ENCODE data around the gene MAPT.
"Not testable (repeated sequence)": the region's sequence is repeated elsewhere in the genome, so short reads cannot be mapped to it uniquely, and the experiment has no call there.

Gene MAPT

DNA sequence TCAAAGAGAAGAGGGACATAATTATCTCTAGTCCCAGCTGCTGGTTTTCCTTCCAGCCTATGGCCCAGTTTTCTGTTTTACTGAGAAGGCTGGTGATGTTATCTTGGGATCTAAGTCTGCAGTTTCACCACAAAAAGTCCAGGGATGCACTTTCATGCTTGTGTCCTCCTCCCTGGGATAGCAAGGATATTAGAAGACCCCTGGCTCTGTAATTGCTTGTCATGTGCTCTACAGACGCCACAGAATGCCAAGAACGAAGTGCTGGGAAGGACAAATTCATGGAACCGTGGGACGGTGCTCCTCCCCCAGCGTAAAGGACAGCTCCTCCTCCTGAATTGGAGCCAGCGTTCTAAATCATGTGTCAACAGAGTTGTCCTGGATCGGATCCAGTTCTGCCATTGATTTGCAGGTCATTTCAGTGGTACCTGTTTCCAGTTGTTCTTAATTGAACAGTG is 8.6 kb downstream of the MAPT start:
- no peak for DNase-seq

DNA sequence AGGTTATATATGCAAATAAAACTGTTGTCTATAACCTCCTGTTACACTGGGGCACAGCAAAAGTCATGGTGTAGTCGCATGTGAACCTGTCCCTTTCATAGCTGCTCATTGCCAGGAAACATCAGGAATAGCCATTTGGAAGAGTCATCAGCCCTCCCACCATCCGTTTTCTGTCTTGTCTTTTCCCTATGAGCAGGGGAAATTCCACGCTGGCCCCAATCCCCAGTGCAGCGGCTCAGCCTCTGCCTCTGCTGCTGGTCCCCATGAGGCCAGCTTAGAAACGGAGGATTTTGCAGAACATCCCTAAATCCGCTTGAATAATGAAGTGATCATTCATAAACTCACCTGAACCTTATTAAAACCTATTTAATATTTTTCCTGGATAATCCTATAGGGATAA is 10.5 kb downstream of the MAPT start:
- no peak for DNase-seq

DNA sequence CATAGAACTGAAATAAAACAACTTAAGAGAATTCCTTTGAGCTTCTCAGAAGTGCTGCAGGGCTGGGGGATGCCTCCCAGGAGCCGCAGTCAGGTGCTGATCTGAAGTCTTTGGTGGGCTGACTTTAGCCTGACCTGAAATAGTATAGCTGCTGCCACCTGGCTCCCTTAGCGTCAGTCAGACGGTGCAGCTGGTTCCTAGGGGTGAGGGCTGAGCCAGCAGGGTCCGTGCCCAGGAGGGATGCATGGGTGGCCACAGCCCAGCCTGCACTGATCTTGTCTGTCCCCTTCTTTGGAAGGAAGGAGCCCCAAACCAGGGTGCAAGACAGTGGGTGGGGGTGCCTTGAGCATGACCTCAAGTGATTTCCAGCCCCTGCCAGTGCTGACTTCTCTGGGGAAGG is 11.5 kb downstream of the MAPT start:
- no peak for DNase-seq

DNA sequence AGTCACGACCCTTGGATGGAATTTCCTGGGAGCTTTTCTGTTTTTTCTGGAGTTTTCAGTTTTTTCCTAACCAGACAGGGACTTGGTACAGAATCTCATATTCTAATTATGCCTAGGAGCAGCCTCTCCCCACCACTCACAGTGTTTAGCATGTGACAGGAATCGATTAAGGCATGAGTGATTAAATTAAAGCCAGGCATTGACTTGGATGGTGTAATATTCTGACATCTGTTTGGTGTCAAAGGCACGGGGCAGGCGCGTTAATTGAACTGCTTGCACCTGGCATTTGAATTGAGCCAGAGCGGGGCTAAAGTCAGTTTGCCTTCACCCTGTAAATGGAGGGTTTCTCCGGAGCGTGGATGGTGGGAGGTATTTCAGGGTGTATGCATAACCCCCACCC is 11.9 kb downstream of the MAPT start:
- no peak for DNase-seq

DNA sequence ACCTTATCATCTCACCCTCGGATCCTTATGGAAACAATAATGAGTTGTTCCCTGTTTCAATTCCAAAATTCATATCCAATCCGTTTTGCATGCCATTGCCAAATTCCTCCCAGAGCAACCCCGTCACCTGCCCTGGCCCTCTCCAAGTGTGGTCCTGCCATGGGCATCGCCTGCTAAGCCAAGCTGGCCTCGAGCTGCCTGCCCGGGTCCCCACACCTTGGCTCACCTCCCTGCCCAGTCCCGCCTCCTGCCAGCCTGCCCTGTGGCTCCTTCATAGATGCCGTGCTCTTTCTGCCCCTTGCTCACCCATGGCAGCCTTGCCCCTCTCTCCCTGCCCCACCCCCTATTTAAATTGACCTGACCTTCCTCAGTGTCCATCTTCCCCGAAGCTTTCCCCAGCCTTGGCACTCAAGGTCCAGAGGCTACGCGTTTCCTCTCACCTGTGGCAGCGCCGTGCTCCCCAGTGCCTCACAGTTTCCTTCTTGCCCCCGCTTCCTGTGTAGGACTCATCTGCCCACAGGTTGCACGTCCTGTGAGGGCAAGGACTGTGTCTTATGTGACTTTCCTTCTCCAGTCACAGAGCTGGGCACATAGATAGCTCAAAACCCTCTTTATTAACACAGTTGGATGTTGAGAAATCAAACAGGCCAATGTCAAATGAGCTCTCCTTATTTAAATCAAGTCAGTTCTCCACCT is 12.7 kb downstream of the MAPT start:
- no peak for DNase-seq

DNA sequence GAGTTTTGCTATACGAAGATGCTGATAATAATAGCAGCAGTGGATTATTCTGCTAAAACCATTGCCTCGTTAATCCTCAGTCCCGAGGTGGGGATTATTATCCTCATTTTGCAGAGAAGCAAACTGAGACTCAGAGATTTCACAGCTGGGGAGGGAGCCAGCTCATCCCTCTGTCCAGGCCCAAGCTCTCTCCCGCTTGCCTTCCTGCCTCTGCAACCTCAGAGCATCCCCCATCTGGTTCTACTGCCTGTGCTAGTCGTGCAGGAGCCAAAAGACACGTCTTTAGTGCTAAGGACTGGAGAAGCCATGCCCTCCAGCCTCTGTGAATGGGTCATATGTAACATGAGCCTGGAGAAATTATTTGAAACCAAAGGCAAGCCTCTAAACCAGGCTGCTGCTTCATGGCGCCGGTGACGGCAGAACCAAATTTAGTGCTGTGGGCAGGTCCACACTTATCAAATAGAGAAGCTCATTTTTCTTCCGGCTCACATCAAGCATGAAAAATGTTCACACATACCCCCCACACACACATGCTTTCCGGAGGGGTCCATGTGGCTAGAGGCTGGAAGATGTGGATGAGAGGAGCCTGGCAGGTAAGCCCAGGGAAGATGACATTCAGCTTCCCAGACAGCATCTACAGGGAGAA is 13.5 kb downstream of the MAPT start:
- no peak for DNase-seq

DNA sequence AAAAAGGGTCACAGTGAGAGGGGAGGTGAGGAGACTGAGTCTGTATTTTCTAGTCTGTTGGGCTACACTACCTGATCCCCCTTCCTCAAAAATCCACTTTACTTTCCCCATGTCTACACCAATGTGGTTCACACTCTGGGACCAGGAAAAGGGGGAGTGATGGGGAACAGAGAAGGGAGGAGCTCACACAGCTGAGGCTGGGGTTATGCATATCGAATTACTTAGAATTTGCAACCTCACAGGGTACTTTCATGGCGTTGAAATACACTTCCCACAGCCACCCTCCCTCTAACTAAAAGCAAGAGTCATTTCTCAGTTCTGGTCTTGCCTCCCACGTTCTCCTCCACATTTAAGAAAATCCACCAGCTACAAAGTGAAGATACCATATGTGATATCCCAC is 14.1 kb downstream of the MAPT start:
- DNase-seq: no peak

DNA sequence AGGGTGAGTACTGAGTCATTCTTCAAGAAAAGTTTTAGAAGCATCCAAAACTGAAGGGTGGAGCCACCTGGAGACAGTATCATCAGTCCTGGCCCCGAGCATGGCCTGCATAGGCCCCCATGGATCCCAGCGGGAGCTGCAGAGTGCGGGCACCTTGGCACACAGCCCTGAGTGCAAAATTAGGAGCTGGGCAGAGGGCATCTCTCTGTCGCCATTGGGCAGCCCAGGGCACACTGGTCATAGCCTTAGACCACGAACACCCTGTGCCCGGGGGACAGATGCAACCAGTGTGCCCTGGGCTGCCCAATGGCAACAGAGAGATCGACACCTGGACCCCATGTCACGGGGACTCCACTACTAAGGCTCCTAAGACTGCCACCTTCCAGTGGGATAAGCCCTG is 14.6 kb downstream of the MAPT start:
- DNase-seq: no peak

DNA sequence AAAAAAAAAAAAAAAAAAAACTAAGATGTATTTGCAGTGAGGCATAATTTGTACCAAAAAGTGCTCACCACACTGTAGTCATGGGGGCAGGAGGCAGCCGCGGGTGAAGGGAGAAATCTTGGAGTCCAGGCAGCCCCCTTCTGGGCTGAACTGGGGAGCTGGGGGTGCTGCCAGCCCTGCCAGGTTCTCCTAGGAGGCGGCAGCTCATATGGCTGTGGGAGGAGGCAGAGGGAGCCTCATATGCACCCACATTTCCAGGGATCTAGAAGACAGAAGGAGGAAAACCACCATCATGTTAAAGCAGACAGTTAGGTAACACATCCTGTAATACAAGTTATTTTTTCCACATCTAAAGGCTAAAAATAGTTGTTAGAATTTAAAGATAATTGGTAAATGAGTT is 16.3 kb downstream of the MAPT start:
- no peak for DNase-seq

DNA sequence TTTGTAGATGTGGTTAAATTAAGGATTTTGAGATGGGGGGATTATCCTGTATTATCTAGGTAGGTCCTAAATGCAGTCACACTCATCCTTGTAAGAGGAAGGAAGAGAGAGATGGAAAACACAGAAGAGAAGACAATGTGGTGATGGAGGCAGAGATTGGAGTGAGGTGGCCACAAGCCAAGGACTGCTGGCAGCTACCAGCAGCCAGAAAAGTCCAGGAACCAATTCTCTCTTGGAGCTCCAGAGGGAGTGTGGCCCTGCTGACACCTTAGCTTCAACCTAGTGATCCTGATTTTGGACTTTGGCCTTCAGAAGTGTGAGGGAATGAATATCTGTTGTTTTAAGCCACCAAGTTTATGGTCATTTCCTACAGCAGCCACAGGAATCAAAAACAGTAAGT is 18.0 kb downstream of the MAPT start:
- DNase-seq: no peak

DNA sequence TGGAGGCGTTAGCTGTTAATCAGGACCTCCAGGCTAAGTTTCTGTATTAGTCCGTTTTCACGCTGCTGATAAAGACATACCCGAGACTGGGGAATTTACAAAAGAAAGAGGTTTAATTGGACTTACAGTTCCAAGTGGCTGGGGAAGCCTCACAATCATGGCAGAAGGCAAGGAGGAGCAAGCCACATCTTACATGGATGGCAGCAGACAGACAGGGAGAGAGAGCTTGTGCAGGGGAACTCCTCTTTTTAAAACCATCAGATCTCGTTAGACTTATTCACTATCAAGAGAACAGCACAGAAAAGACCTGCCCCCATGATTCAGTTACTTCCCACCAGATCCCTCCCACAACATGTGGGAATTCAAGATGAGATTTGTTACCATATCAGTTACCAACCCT is 18.7 kb downstream of the MAPT start:
- DNase-seq: not testable (repeated sequence)

DNA sequence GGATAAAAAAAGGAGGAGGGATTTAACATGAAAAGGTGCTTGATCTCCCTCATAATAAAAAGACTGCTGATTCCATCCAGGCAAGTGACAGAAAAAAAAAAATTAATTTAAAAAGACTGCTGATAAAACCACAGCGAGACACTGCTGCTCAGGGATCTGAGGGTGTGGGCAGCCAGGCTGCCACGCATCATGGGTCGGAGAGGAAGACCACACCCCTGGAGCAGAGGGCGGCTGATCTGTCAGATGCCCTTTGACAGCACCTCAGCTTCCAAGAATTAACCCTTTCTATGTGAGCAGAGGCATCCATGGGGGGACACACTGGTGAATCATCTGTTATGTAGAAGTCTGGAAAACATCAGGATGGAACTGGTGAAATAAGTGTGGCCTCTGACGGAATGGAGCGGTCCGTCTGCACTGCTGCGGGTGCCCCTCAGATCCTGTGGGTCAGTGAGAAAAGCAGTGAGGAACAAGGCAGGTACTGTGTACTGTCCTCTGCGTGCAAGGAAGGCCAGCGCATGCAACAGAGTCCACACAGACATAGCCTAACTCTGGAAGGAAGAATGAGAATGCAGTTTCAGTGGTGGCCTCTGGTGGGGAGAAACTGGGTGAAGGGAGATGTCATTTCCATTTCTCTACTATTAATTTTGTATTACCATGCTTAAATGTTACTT is 19.8 kb downstream of the MAPT start:
- no peak for DNase-seq

DNA sequence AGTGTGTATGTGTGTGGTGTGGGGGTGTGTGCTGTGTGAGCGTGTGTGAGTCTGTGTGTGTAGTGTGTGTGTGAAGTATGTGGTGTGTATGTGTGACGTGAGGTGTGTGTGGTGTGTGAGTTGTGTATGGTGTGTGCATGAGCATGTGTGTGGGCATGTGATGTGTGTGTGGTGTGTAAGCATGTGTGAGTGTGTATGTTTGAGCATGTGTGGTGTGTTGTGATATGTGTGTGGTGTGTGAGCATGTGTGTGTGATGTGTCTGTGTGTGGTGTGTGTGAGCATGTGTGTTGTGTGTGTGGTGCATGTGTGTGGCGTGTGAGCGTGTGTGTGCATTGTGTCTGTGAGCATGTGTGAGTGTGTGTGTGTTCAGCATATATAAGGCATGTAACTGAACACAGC is 20.9 kb downstream of the MAPT start:
- no peak for DNase-seq

DNA sequence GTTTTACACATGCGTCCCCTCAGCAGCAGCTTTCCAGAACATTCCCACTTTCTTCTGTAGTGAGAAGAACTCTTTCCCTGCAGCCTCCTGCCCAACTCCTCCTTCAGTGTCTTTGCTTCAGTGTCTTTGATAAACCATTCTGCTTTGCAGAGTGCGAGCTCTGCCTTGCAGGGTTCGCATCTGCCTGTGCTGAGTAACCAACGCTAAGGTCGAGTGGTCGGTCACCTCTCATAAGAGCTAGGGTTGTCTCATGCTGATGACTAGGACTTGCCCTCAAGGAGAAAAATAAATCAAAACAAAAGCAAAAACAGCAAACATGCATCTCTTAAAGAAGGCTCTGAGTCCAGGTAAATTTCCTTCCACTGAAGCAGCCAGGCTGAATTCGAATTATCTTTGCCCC is 22.7 kb downstream of the MAPT start:
- DNase-seq: no peak

DNA sequence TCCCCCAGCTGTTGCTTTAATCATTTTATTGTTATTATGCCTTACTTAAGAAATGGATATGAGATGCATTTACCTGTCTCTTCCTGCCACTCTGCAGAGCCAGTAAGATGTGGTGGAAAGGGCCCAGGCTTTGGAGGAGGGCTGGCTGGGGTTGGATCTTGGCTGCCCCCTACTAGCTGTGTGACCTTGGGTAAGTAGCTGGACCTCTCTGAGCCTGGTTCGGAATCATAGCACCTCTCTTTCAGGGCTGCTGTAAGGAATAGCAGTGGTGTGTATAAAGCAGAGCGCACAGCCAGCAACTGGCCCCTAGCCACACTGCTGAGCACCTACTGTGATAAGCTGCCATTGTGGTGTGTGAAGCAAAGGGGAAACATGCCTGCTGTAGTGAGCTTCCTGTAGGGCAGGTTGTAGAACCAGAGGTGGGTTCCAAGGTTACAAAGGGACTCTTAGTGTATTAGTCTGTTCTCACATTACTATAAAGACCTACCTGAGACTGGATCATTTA is 23.9 kb downstream of the MAPT start:
- no peak for DNase-seq

DNA sequence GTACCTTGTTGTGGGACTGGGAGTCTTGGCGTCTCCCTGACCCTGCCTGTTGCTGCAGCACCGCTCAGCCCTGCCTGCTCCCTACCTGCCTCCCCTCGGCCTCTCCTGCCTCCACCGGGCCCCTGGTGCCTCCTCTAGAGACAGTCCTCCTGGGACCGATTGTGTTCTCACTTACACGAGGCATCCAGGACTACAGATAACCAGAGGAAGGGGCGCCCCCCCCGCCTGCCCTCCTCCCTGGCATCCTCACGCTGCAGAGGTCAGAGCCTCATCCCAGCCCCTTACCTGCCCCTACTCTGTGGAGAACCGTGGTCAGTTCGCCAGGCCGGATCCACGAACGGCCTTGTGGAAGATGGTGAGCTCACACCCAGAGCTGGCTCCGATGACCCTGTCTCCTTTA is 24.8 kb downstream of the MAPT start:
- no peak for DNase-seq

DNA sequence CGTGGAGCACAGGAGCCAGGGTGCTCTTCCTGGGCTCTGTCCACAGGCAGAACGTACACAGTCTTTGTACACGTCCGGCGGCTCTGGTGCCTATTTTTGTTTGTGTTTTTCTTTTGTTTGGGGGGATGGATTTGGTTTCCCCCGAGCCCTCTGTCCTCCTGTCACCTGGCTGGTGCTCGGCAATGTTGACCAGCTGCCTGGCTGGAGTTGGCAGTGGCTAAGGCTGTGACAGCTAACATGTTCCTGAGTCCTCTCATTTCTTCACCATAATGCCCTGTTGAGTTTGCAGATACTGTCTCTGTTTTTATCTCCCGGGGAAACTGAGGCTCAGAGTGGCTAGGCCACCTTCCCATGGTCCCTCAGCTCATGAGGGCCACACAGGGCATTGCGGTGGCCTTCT is 25.7 kb downstream of the MAPT start:
- no peak for DNase-seq

DNA sequence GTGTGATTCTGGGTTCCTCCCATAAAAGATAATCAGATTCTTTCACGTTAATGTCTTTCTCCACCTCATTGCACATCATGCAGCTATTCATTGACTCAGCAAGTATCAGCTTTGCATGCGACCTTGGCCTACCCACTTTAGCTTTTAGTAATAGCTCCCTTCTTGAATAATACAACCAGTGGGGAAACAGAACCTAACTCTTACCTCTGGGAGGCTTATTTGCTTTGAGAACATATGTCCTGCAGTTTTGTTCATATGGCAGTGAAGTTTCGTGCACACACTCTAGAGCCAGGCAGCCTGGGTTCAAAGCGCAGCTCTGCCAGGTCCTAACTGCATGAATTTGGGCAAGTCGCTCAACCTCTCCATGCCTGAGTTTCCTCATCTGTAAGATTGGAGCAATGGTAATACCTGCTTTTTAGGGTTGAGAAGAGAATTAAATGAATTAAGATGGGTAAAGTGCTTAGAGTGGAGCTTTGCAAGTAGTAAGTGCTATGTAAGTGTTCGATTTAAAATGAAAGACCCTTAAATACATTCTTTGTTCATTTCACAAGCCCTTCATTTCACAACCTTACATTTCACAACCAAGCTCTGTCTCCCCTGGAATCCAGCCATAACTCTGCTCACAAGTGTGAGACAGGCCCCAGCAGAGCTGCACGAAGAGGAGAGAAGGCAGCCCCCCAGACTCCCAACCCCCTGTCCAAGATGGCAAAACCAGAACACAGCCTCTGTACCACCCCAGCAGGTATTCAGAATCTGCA is 29.3 kb downstream of the MAPT start:
- DNase-seq: no peak

DNA sequence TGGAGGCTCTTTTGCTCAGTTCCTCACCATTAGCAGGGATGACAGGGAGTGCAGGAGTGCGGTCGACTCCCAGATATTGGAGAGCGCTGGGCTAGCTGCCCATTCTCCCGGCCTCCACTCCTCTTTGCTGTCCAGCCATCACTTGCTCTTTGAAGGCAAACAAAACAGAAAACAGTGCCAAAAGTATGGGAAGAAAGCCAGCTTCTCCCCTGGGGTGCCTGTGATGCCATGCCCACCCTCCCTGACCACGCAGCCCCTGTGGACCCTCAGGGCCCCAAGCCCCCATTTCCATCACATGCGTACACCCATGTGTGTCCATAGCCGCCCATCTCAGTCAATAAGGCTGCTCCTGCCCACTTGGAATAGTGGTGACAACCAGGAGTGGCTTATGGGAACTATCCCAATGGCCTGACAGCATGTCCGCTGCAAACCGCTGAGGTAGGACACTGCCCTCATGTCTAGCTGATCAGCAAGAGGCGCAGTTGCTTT is 30.0 kb downstream of the MAPT start:
- no peak for DNase-seq

DNA sequence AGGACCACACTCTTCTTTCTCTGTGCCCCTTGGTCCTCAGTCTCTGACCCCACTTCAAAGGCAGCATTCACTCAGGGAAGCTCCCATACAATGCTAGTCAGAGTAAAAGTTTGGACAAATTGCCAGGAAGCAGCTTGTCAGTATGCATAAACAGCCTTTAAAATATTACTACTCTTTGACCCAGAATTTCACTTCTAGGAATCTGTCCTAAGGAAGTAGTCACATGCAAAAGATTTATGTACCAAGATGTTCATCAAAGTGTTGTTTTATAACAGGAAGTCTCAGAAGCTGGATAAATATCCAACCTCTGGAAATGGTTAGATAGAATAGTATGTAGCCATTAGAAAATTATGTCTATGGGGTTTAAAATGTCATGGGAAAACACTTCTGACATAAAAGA is 31.0 kb downstream of the MAPT start:
- DNase-seq: no peak

DNA sequence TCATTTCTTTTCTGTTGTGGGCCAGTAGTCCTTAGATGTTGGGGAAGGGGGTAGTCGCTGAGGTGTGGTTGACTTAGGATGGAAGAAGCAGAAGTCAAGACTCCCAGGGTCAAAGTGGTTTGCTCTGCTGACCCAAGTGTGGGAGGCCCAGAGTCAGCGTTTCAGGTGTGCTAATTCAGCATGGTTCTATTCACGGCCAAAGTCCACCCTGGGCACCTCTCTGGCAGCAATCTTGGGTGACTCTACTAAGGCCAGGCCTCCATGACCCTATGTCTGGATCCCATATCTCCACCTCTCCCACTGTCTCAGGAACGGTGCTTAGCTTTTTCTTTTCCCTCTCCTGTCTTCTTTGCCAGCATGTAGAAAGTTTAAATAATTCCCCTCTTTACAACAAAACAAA is 32.9 kb downstream of the MAPT start:
- no peak for DNase-seq

DNA sequence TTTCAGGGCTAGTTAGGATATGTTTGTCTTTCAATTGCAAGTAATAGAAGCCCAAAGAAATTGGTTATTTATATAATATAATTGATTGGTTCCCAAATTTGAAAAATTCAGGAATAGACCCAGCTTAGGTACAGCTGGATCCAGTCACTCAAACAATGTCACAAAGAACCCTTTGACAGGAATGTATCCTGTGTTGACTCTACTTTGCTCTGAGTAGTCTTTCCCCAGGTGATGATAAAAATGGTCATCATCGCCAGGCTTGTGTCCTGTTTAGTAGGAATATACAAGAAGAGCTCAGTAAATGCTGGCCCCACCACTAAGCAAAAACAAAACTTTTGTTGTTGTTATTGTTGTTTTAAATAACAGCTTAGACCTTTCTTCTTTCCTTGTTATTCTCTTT is 35.0 kb downstream of the MAPT start:
- no peak for DNase-seq

DNA sequence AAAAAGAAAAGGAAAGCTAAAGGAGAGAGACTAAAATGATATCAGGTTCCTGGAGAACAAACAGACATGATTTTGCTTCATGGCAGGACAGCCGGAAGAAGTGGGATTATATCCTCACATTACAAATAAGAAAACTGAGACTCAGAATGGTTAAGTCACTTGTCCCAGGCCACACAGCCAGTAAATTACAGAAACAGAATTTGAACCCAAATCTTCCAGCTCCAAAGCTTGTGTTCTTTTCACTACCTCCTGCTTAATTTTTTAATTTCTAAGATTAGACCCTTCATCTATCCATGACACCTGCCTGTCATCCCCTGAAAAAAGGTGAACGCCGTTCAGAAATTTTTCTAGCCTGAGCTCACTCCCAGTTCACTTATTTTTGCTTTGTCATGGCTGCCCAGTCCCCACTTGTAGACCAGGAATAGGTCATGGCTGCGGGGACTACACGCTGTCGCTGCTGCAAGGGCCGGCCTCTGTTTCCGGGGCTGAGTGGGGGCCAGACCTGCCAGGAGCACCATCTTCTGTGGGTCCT is 36.1 kb downstream of the MAPT start:
- no peak for DNase-seq

Data from hippocampal formation (tissue), 2 donors.